Gastrocnemius medialis (tissue), 4 donors: ENCODE measurements around the gene CHDH. TPM values are rescaled to one million over a fixed set of nuclear protein-coding genes. Genes with fewer than 3 reads are reported as not detected.

Experiments
- ATAC-seq, 2 donors: fragments of 150-250 bp; one replicate each; pipeline ENCODE4 v1.9.1; 2016
- DNase-seq, 2 donors: peaks; one replicate each; pipeline ENCODE4 v3.0.0-alpha.2; 2019
- H3K27ac ChIP-seq, 4 donors: fragments of 200-600 bp; sonication (generic); 1 replicate in 1 of 4; 2 replicates in 3 of 4; pipeline ENCODE4 v1.5.1; 2016 to 2018; ENCODE audit warnings: mild to moderate bottlenecking in 2 of 4, moderate library complexity in 1 of 4
- H3K27me3 ChIP-seq, 3 donors: fragments of 200-600 bp; sonication (generic) in 2 of 3; 1 replicate in 1 of 3; 2 replicates in 2 of 3; pipeline versions ENCODE4 v1.5.1 to v1.6.0; 2016 to 2019; ENCODE audit warnings: mild to moderate bottlenecking in 1 of 3, moderate library complexity in 1 of 3
- H3K36me3 ChIP-seq, 2 donors: fragments of 200-600 bp; sonication (generic) in 1 of 2; one replicate each; pipeline ENCODE4 v1.5.1; 2017 to 2018
- H3K4me1 ChIP-seq, 2 donors: fragments of 200-600 bp; sonication (generic) in 1 of 2; one replicate each; pipeline ENCODE4 v1.5.1; 2016 to 2017; ENCODE audit warnings: mild to moderate bottlenecking in 2 of 2
- H3K4me3 ChIP-seq, 4 donors: fragments of 200-600 bp; sonication (generic) in 3 of 4; 1 replicate in 1 of 4; 2 replicates in 3 of 4; pipeline ENCODE4 v1.5.1; 2016 to 2019; ENCODE audit warnings: mild to moderate bottlenecking in 2 of 4
- H3K9me3 ChIP-seq, 3 donors: fragments of 200-600 bp; sonication (generic) in 2 of 3; 1 replicate in 1 of 3; 2 replicates in 2 of 3; pipeline ENCODE4 v1.5.1; 2016 to 2019
- CTCF ChIP-seq, 5 experiments: fragments of 450-650 bp in 3 of 5; fragments of 200-600 bp in 2 of 5; sonication (generic) in 2 of 5; IDR thresholded peaks in 4 of 5; conservative IDR thresholded peaks in 1 of 5; 1 replicate in 4 of 5; 2 replicates in 1 of 5; pipeline ENCODE4 v1.5.1; 2016 to 2019; ENCODE audit warnings: antibody characterized with exemption in 5 of 5, mild to moderate bottlenecking in 3 of 5, moderate library complexity in 3 of 5
- POLR2A ChIP-seq, 2 donors: fragments of 450-650 bp; IDR thresholded peaks; one replicate each; pipeline ENCODE4 v1.6.1; 2017; ENCODE audit warnings: antibody characterized with exemption in 2 of 2, mild to moderate bottlenecking in 2 of 2, moderate library complexity in 2 of 2
- in situ Hi-C, 4 donors: fragments of 200-750 bp; cut with MboI; loops; one replicate each; pipeline versions ENCODE4 v1.15.0 to v1.8.0; 2017; ENCODE audit warnings: low sequenced_read_pairs in 4 of 4
- intact Hi-C: fragments of 100-400 bp; cut with DNase I; formaldehyde crosslinking; loops from one replicate; pipeline ENCODE4 v1.15.1; 2023; ENCODE audit warnings: low total_unique reads
- total RNA-seq, 4 donors: library from RNA; depleted of rRNA; stranded (reverse); fragments of >200 nt; gene quantifications; one replicate each; pipeline versions ENCODE4 v1.1.0 to v1.2.3, GENCODE V29; 2016

The CHDH gene
- total RNA-seq, 4 donors from 2014 or later = 3.1 to 6.5 (median 3.6) TPM

GRCh38 chr3:53858096-53858741 is 12.0 kb upstream of the CHDH start:
- no peaks in the 10 kb centered on the region for H3K27me3 ChIP-seq
- TF ChIP-seq POLR2A (IDR thresholded peaks at IDR 0.05) (no peak), CTCF (IDR thresholded peaks at IDR 0.05 in 4 of 5, conservative IDR thresholded peaks at IDR 0.05 in 1 of 5) (no peak)
- no peak for DNase-seq
- in situ Hi-C loops (no loop called here), intact Hi-C loops (no loop called here)
- no peaks in the 10 kb centered on the region for H3K9me3 ChIP-seq
- H3K36me3 ChIP-seq = peaks cover 0 to 42% of the 10 kb centered on the region in 2 donors
- H3K27ac ChIP-seq = no peak overlapping the region
- no peak for ATAC-seq
- no peak overlapping the region for H3K4me3 ChIP-seq
- H3K4me1 ChIP-seq = no peaks in the 10 kb centered on the region

- Histone ChIP-seq H3K9me3 (no peaks in the 10 kb centered on the region), H3K36me3 (peaks cover 0 to 29% of the 10 kb centered on the region in 2 donors), H3K27me3 (no peaks in the 10 kb centered on the region), H3K4me1 (no peaks in the 10 kb centered on the region), H3K4me3 (no peak overlapping the region), H3K27ac (no peak overlapping the region)
- intact Hi-C loops = no loop called here
- TF ChIP-seq CTCF (IDR thresholded peaks at IDR 0.05 in 4 of 5, conservative IDR thresholded peaks at IDR 0.05 in 1 of 5) = no peak
- no peak for TF ChIP-seq POLR2A (IDR thresholded peaks at IDR 0.05)
- in situ Hi-C loops = no loop called here
- no peak for ATAC-seq
- no peak for DNase-seq
Observed at GRCh38 chr3:53856964-53857363, 10.7 kb upstream of the CHDH start.

- intact Hi-C loops = no loop called here
- Histone ChIP-seq H3K4me1 (peaks cover 0 to 5% of the 10 kb centered on the region in 2 donors), H3K27me3 (no peaks in the 10 kb centered on the region), H3K9me3 (no peaks in the 10 kb centered on the region), H3K4me3 (no peak overlapping the region), H3K36me3 (no peaks in the 10 kb centered on the region), H3K27ac (no peak overlapping the region)
- ATAC-seq = no peak
- no peak for DNase-seq
- in situ Hi-C loops = no loop called here
- TF ChIP-seq CTCF (IDR thresholded peaks at IDR 0.05 in 4 of 5, conservative IDR thresholded peaks at IDR 0.05 in 1 of 5) (no peak), POLR2A (IDR thresholded peaks at IDR 0.05) (no peak)
Observed at GRCh38 chr3:53850895-53851294, 4.7 kb upstream of the CHDH start.

GRCh38 chr3:53849916-53850315 is 3.7 kb upstream of the CHDH start:
- Histone ChIP-seq H3K4me1 (peaks cover 0 to 5% of the 10 kb centered on the region in 2 donors), H3K4me3 (no peak overlapping the region), H3K27ac (no peak overlapping the region), H3K36me3 (no peaks in the 10 kb centered on the region), H3K27me3 (no peaks in the 10 kb centered on the region), H3K9me3 (no peaks in the 10 kb centered on the region)
- TF ChIP-seq CTCF (IDR thresholded peaks at IDR 0.05 in 4 of 5, conservative IDR thresholded peaks at IDR 0.05 in 1 of 5) (no peak), POLR2A (IDR thresholded peaks at IDR 0.05) (no peak)
- in situ Hi-C loops (no loop called here), intact Hi-C loops (no loop called here)
- ATAC-seq (no peak), DNase-seq (no peak)

- no peak for ATAC-seq
- in situ Hi-C loops = no loop called here
Observed at GRCh38 chr3:53846851-53847155, 584 bp upstream of the CHDH start.

More at GRCh38 chr3:53846851-53847155, 584 bp upstream of the CHDH start:
- peak overlapping the region in 1 of 4 donors; percentile 74 for H3K27ac ChIP-seq
- H3K4me1 ChIP-seq = peaks cover 0 to 5% of the 10 kb centered on the region in 2 donors
- no peaks in the 10 kb centered on the region for H3K27me3 ChIP-seq
- no peak for DNase-seq
- no peaks in the 10 kb centered on the region for H3K9me3 ChIP-seq
- peak overlapping the region; percentile 67 to 82 (median 74) for H3K4me3 ChIP-seq
- intact Hi-C loops = loop anchor here (2.0 kb wide), 1 partner anchor 44 kb away; the partner anchor contains the start of gene SELENOK
- TF ChIP-seq POLR2A (IDR thresholded peaks at IDR 0.05) (no peak), CTCF (IDR thresholded peaks at IDR 0.05 in 4 of 5, conservative IDR thresholded peaks at IDR 0.05 in 1 of 5) (no peak)
- H3K36me3 ChIP-seq = no peaks in the 10 kb centered on the region
